GM19023 (cell line): ENCODE results near the gene DCXR.

Source experiments
- ATAC-seq: cut with Tn5 transposase; IDR thresholded peaks from one replicate; pipeline ENCODE4 v1.9.1; 2021; ENCODE audit warnings: mild to moderate bottlenecking, moderate library complexity; ENCODE audit not compliant: unreplicated experiment

Gene DCXR

DNA sequence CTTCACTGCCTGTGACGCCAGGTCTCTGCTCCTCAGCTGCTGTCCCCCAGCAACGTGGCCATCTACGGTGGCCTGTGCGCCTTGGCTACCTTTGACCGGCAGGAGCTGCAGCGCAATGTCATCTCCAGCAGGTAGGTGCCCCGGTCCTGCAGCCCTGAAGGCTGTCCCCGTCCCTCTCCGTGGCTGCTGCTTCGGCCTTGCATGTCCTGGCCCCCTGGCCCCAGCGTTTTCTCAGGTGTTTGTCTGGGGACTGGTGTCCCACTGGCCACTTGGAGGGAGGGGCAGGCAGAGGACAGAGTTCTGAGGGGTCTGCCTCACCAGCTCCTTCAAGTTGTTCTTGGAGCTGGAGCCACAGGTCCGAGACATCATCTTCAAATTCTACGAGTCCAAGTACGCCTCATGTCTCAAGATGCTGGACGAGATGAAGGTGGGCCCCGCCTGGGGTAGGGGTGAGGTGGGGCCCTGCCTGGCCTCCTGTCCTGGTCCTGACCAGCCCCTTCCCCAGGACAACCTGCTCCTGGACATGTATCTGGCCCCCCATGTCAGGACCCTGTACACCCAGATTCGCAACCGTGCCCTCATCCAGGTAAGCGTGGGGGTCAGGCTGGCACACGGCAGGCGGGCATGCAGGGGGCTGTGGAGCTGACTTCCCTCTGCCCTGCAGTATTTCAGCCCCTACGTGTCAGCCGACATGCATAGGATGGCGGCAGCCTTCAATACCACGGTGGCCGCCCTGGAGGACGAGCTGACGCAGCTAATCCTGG, 18.6 kb upstream of the DCXR start:
- ATAC-seq: no peak

DNA sequence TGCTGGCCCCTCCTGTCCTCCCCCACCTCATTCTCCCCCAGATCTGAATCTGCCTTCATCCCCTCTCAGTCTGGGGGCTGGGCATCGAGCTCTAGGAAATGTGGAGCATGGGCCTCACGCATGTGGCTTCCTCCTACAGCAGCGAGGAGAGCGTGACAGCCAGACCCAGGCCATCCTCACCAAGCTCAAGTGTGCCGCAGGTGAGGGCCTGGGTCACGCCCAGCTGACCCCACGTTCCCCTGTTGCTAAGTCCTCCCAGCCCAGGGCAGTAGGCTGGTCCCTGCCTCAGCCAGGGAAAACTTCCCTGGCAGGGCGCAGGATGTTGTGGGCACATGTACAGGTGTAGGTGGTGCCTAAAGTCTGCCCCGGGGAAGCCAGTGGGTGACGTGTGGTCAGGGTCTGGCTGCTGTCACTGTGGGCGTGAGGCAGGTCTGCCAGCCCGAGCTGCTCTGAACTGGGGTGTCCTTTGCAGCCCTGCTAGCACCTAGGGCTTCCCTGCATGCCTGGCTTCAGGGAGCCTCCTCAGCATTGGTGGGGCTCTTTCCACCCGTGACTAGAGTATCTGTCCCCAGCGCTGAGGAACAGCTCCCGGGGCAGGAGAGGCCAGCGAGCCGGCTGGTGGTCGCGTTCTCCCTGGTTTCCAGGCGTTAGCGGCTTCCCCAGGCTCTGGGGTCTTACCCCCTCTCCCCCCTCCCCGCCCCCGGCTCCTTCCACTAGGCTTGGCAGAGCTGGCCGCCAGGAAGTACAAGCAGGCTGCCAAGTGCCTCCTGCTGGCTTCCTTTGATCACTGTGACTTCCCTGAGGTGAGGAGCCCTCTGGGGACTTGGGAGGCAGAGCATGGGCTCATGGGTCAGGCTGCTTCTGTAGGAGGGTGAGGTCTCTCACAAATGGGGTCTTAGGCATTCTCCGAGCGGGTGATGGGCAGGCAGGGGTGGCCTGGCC, 17.8 kb upstream of the DCXR start:
- ATAC-seq: no peak

DNA sequence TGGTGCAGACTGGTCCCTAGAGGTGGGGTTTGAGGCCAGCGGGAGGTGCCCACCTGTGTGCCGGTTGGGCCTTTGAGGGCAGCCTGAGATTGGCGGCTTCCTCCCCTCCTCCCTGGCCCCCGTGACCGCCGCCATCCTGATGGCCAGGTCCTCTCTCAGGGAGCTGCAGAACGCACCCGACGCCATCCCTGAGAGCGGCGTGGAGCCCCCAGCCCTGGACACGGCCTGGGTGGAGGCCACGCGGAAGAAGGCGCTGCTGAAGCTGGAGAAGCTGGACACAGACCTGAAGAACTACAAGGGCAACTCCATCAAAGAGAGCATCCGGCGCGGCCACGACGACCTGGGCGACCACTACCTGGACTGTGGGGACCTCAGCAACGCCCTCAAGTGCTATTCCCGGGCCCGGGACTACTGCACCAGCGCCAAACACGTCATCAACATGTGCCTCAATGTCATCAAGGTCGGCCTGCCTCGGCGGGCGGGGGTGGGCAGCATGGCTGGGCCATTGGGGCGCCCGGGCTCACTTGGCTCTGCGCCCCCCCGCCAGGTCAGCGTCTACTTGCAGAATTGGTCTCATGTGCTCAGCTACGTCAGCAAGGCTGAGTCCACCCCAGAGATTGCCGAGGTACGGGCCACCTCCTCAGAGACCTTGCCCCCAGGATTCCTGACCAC, 17.0 kb upstream of the DCXR start:
- no peak for ATAC-seq

DNA sequence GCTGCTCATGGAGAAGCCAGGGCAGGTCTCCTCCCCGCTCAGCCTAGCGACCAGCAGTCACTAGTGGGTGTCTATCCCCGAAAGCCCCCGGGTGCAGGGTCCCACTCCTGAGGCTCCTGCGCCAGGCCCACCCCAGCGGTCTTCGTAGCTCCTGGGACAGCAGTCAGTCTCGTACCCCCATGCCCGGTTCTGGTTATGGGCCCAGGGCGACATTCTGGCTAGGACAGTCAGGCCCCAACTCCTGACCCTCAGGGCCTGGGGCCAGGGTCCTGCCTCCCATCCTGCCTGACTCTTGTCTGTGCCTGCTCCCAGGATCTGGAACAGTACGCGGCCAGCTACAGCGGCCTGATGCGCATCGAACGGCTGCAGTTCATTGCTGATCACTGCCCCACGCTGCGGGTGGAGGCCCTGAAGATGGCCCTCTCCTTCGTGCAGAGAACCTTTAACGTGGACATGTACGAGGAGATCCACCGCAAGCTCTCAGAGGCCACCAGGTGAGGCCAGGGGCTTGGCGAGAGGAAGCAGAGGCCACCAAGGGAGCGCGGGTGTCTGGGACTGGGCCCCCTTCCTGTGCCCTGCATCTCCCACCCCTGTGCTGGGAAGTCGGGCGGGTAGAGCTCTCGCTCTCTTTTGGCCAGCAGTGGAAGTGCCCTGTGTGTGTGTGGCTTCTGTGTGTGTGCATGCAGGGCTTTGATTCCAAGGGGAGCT, 16.2 kb upstream of the DCXR start:
- ATAC-seq: no peak

DNA sequence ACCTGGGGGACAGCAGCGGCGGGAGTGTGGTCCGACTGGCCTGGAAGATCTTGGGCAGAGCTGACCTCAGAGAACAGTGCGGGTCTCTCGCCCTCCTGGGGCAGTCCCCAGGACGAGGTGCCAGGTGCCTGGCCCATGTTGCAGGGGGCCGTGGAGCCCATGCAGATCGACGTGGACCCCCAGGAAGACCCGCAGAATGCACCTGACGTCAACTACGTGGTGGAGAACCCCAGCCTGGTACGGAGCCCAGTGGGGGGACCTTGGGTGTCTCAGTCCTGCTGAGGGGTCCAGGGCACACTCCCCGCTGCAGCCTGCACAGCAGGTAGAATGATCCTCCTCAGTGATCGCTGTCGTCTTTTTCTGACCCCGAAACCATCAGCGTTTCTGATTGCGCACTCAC, 15.6 kb upstream of the DCXR start:
- ATAC-seq: no peak

DNA sequence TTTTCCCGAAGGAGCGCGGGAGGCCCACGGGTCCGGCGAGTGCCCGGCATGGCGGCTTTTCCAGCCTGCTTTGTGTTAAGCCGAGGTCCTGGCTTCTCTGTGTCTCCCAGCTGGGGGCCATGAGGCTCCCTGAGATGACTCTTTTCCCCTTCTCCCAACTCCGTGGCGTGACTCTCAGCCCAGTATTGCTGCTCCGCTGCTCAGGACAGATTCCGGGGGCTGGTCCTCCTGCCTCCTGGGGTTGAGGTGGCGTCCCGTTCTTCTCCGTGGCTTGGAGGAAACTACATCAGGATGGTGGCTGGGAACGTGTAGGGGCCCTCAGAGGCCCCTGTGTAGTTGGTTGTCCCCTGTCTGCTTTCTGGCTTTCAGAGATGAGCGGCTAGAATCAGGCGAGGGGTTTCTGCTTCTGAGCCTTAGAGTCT, 15.2 kb upstream of the DCXR start:
- no peak for ATAC-seq

DNA sequence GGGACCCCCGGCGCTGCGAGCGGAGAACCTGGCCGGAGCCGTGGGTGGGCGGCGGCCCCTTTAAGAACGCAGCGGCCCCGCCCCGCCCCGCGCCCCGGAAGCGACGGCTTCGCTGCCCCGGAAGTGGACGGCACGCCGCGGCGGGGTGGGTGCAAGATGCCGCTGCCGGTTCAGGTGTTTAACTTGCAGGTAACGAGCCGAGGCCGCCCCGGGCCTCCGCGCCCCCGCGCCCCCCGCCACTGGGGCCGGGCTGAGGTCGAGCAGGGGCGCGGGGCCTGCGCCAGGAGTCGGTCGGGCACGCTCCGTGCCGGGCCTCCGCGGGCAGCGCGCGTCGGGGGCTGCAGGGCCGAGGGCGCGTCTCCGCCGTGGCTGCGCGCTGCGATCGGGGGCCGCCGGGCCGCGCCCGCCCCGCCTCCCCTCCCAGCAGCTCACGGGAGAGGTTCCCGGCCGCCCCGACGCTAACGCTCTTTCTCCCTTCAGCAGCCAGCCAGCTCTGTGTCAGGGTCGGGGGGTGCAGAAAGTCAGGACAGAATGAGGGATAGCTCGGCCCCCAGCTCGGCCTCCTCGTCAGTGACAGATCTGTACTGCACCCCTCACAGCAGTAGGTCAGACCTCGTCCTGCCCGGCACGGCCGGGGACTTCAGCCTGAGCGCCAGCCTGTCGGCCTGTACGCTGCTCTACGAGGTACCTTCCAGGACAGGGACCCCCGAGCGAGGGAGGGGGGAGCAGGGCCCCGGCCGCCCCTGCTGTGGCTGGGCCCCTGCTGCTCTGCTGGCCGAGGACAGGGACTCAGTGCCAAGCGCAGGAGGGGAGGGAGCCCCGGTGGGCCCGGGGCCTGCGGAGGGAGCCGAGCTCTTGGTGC, 14.5 kb upstream of the DCXR start, which contains the start of the genes GPS1 and RFNG:
Gene GPS1 (plus strand): TSS at position 123 of the 862 bp plus-strand sequence. CDS start 34 bp downstream, at position 157.
Gene RFNG (minus strand): TSS at position 36 of the 862 bp plus-strand sequence. CDS start 45 bp downstream, outside the sequence.
- no peak for ATAC-seq

DNA sequence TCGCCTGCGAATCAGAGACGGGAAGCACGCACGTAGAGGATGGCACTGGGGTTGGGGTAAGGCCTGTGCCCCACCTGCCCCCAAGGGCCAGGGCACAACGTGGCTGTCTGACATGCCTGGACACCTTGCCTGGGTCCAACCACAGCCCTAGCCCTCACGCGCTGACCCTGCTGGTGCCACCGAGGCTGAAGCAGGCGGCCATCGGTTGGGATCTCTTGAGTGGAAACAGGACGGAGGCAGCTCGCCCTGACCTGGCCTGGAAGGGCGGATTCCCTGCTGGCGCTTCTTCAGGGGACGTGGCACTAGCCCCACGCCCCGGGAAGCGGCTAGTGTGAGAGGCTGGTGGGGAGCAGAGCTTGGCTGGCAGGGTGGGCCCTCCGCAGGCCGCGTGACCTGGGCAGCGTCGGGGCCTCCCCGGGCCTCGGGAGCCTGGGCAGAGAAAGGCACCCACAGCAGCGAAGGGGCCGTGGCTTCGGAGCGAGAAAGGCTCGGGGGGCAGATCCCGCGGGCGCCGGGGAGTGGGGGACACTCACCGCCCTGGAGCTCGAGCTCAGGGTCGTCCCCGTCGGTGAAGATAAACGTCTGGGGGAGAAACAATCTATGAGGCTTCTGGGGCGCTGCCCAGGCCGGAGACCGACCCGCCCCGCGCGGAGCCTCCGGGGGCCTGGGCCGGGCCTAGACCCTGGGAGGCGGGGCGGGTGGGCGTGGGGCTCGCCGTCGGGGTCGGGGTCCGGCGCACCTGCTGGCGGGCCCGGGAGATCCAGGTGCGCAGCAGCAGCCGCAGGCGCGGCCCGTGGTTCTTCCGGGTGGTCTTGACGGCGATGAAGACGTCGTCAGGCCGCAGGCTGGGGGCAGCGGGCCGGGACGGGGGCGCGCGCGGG, 13.5 kb upstream of the DCXR start:
- ATAC-seq: no peak

DNA sequence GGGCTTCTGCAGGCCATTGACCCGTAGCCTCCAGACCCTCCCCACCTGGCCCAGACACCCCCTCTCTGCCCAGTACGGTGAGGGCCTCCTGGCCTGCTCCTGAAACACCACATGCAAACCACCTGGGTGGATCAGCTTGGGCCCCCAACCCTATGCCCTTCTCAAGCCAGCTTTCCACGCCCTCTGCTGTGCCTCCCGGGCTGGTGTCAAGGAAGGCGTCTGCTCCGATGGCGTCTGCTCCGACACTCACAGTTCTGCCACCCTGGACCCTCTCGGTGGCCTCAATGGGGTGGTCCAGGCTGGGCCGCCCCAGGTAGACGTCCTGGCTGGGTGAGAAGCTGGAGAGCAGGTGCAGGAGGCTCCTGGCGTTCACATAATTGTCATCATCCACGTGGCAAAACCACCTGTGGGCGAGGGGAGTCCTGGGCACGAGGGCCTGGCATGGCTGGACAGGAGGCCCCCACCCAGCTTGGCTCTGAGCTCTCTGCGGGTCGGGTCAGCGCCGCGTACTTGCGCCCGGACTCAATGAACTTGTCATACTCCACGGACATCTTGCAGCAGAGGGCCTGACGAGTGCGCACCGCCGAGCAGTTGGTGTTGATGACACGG, 12.8 kb upstream of the DCXR start:
- ATAC-seq: no peak

DNA sequence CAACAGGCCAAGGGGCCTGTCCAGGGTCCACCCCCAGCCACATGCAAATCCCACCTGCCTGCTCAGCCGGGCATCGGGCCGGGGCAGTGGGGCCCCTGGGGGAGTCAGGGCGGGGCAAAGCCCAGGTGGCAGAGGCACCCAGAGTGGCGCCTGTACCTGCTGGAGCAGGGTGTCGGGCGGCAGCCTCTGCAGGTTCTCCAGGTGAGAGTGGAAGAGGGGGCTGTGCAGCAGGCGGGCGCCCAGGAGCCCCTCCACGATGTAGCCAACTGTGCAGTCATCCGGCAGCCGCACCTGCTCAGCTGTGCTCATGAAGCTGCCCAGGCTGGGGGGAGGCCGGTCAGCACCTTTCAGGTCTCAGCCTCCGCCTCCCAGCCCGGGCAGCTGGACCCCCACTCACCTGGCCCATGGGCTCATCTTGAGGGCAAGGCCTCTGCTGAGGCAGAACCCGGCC, 12.0 kb upstream of the DCXR start:
- ATAC-seq: no peak

DNA sequence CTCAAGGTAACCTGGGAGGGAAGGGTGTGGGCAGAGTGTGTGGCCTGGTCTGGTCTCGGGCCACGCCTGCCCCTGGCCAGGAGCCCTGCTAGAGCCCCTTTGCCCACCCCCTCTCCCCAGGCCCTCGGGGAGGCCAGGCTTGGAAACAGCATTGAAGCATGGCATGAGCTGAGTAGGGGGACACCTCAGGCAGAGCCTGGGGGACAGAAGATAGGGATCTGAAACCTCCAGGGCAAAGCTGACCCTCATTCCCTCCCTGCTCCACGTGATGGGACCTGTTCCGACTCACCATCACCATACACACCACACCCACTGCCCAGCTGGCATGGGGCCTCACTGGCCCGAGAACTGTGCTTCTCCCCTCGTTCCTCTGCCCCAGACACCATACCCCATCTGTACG, 11.6 kb upstream of the DCXR start:
- ATAC-seq: no peak

DNA sequence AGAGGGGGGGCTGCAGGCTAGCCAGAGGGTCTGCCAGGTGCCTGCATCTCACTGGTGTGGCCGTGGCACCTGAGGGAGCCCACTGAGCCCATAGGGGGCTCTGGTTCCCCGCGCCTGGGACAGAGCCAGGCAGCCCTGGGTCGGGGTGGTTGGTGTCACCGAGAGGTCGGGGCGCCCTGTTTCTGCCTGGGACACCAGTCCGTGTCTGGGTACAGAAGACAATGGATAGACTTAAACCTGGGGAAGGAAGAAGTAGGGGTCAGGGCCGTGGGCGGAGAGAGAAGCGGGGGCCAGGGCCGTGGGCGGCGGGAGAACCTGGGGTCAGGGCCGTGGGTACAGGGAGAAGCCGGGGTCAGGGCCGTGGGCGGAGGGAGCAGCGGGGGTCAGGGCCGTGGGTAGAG, 11.1 kb upstream of the DCXR start:
- no peak for ATAC-seq

DNA sequence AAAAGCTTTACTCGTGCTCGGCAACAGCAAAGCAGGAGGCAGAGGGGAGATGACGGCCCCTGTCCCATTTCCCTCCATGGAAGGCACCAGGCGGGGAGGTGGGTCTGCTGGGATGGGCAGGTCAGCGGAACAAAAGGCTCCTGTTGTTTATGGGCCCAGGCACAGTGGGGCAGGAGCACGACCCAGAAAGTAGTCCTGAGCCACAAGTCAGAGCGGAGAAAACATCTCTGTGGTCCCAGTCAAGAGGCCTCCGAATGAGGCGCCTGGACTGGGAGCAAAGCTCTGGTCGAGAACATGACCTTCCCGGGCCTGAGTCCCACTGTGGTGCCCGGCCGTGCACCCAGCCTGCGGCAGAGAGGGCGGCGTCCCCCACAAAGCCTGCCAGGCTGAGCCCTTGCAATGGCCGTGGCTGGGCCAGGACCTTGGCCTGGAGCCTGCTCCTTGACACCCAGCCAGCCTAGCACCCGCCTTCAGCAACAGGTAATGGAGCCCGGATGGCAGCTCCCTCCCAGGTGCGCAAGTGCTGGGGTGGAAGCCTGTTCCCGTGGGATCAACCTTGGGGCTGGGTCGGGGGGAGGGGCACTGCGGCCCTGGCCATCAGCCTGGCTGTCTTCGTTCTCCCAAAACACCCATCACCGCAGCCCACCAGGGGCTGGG, 10.5 kb upstream of the DCXR start:
- no peak for ATAC-seq

DNA sequence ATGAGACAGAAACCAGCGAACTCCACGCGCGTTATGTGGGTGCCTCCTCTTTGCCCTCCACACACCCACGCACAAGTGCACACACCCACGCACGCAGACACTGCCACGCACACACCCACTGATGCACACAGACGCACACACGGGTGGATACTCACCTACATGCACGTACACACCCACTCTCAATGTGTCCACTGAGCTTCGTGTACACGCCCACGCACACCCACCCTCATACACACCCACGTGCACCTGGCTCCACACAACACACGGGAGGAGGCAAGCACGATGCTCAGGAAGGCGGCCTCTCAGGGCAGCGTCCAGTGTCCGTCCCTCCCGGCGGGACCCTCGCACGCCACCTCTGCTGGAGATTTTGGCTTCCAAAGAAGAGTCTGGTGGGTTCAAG, 9.9 kb upstream of the DCXR start:
- ATAC-seq: no peak

DNA sequence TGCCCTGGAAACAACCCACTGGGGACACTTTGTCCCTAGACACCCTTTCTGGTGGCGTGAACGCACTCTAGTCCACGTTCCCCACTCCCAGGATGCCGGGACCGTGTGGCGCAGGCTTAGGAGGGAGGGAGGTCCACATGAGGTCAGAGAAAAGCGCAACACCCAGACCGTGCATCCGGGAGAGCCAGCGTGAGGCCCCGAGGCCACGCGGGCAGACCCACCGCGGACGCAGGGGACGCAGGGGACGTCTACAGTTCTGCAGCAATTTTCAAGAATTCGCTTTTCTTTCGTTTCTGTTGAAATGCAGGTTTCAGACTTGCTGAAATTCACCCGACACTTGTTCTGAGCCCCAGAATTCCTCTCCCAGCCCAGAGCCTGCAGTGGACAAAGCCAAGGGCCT, 9.4 kb upstream of the DCXR start:
- ATAC-seq: no peak

DNA sequence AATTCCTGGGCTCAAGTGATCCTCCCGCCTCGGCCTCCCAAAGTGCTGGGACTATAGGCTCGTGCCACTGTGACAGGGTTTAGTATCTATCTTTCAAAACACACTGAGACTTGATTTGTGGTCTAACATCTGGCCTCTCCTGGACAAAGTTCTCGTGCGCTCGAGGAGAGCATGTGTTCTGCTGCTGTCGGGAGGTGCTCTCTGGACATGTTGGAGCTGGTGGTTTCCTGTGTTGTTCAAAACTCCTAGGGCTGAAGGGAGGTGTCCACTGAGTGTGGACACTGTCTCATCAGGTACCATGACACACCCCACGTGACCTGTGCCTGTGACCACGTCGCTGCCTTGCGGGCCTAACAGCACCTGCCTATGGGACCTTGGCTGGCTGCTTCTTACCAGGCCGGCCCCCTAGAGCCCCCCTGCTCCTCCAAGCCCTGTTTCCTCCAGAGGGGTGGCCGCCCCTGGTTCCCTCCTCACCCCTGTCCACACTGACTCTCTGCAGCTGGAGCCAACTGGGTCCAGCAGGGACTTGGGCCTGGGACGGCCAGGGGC, 8.5 kb upstream of the DCXR start:
- ATAC-seq: no peak

DNA sequence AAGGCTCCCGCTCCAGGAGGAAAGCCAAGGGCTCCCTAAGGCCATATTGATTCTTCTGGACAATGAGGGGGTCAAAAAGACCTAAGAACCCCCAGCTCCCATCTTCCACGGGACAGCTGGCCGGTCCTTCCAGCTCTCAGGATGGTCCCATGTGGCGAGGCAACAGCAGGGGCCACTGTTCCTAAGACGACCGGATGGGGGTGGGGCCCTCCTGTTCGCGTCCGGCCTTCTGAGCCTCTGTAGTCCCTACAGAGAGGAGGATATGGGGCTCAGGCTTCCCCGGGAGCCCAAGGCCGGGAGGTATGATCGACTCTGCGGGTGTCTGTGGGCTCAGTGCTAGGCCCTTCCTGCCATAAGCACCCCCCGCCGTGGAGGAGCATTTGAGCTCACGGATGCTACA, 6.0 kb upstream of the DCXR start:
- no peak for ATAC-seq
